GM12872 (cell line): ENCODE data around the gene TMEM130.

ENCODE experiments used
- TF ChIP-seq, protein P1 (sequence below): IDR thresholded peaks from 3 replicates; pipeline ENCODE4 v1.5.1; 2011; ENCODE audit warnings: low read depth, mild to moderate bottlenecking, low read length, moderate library complexity; ENCODE audit not compliant: insufficient read depth

The TMEM130 gene, protein sequence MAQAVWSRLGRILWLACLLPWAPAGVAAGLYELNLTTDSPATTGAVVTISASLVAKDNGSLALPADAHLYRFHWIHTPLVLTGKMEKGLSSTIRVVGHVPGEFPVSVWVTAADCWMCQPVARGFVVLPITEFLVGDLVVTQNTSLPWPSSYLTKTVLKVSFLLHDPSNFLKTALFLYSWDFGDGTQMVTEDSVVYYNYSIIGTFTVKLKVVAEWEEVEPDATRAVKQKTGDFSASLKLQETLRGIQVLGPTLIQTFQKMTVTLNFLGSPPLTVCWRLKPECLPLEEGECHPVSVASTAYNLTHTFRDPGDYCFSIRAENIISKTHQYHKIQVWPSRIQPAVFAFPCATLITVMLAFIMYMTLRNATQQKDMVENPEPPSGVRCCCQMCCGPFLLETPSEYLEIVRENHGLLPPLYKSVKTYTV

DNA sequence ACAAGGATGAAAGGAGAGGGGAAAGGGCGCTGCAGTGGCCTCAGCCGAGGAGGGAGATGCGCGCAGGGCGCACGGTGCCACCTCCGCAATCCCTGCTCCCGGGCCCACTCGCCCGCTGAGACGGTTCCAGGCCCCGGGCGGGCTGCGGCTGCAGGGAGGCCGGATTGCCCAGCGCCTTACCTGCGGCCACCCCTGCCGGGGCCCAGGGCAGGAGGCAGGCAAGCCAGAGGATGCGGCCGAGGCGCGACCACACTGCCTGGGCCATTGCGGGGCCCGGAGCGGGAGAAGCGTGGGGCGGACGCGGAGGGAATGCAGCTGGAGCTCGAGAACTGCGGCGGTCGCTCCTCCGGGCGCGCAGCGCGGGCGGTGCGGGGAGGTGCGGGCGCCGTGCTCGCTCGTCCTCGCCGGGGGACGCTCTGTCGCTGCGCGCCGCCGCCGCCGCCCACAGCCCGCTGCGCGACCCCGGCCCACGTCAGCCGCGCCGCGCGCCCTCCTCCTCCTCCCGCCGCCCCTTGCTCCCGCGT, at the start of gene TMEM130:
Gene TMEM130, minus strand, starts transcription at position 418 of the 524 bp plus-strand sequence. Its CDS starts 153 bp downstream, at position 265.
- TF ChIP-seq, protein P1, sequence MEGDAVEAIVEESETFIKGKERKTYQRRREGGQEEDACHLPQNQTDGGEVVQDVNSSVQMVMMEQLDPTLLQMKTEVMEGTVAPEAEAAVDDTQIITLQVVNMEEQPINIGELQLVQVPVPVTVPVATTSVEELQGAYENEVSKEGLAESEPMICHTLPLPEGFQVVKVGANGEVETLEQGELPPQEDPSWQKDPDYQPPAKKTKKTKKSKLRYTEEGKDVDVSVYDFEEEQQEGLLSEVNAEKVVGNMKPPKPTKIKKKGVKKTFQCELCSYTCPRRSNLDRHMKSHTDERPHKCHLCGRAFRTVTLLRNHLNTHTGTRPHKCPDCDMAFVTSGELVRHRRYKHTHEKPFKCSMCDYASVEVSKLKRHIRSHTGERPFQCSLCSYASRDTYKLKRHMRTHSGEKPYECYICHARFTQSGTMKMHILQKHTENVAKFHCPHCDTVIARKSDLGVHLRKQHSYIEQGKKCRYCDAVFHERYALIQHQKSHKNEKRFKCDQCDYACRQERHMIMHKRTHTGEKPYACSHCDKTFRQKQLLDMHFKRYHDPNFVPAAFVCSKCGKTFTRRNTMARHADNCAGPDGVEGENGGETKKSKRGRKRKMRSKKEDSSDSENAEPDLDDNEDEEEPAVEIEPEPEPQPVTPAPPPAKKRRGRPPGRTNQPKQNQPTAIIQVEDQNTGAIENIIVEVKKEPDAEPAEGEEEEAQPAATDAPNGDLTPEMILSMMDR: no peak

DNA sequence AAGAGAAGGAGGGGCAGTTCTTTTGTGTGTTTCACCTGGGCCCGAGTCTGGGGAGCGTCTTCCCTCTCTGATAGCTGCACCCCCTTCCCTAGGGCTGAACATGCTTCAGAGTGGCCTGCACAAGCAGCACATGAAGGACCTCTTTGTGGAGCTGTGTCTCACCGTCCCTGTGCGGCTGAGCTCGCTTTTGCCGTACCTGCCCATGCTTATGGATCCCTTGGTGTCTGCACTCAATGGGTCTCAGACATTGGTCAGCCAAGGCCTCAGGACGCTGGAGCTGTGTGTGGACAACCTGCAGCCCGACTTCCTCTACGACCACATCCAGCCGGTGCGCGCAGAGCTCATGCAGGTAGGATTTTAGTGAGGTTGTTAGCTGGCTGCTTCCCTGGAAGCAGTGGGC, 47.5 kb upstream of the TMEM130 start:
- TF ChIP-seq, protein P1: no peak

DNA sequence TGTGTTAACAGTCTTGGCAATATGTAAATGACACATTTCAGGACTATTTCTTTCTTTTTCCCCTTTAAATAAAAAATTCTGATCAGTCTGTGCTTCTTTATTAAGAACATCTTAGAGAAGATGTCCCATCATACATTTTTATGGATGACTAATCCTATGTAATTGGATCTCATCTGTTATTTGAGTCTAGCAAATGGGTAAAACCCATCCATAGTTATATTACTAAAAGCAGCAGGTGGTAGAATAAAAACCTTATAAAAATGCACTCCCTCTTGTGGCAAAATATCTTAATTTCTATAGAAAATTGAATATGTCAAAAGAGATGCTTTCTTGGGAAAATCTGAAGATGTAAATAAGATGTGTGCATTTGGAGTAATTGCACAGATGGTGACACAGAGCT, 43.8 kb upstream of the TMEM130 start:
- TF ChIP-seq, protein P1: no peak

DNA sequence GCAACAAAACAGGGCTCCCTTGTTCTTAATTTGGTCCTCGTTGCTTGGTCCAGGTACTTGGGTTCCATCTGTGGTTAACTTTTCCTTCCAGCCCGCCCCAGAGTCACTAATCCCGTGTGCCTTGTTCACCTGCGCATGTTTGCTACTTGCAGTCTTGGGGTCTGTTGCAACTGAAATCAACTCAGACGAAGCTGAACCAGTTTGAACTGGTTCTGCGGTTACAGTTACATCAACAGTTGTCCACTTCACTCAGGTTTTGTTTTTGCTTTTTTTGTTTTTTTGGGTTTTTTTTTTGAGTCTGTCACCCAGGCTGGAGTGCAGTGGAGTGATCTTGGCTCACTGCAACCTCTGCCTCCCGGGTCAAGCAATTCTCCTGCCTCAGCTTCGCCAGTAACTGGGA, 43.2 kb upstream of the TMEM130 start:
- TF ChIP-seq, protein P1: no peak

DNA sequence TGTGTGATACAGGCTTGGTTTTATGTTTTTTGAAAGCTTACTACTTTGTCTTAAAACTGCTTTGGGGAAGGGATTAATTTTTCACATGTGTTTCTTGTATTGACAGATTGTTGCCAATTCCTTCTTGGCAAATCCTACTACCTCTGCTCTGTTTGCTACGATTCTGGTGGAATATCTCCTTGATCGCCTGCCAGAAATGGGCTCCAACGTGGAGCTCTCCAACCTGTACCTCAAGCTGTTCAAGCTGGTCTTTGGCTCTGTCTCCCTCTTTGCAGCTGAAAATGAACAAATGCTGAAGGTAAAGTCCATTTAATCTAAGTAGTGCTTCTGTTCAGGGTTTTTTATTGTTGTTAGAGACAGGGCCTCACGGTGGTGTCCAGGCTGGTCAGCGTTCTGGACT, 42.1 kb upstream of the TMEM130 start:
- TF ChIP-seq, protein P1: no peak

DNA sequence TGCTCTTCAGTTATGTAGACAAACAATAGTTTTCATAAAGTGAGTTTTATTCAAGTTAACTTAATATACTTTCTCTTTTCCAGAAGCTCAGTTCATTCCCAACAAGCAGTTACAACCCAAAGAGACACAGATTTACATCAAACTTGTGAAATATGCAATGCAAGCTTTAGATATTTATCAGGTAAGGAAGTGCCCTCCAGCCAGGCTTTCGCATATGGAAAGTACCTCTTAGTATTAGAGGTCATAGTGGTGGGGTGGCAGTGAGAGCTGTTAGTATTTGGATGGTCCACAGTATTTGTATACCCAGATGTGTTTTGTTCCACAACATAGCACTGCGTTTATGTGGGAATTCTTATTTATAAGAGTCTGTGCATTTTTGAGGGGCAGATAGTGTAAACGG, 40.6 kb upstream of the TMEM130 start:
- TF ChIP-seq, protein P1: no peak

DNA sequence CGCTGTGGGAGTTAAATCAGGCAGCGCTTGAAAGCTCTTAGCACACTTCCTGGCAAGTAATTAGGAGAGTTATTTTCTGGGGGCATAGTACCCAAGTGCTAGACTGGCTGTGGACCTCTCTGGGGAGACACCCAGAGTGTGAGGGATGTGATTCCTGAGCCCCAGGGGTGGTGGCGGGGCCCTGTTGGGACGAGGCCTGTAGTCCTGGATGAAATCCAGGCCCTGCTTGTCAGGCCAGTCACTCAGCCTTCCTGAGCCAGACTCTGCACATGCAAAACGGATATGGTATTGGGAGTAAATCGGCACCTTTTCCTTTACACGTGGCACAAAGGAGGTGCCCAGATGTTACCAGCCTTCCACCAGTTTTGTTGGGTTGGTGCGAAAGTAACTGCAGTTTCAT, 39.7 kb upstream of the TMEM130 start:
- TF ChIP-seq, protein P1: no peak
